HEK293 (cell line): ENCODE data around the gene CDH10.

Source experiments
- CTCF ChIA-PET: fragments of 350-600 bp; formaldehyde crosslinking; extraction: SDS; loops from one replicate; lab custom pipeline; 2021; ENCODE audit warnings: antibody characterized with exemption; lab: Yijun Ruan, JAX
- POLR2A ChIA-PET: fragments of 300-600 bp; formaldehyde crosslinking; extraction: SDS; loops from one replicate; lab custom pipeline; 2020; ENCODE audit warnings: antibody characterized with exemption, inconsistent platforms; lab: Yijun Ruan, JAX
- H3K27ac ChIP-seq: fragments of 200-500 bp; sonication (Bioruptor generic); 2 replicates; pipeline ENCODE4 v1.5.1; 2014; ENCODE audit warnings: low read depth, low read length, control low read depth, inconsistent platforms; ENCODE audit errors: extremely low read depth
- H3K36me3 ChIP-seq, 2 experiments: fragments of 200-500 bp in 1 of 2; sonication (Bioruptor generic) in 1 of 2; 1 replicate in 1 of 2; 2 replicates in 1 of 2; pipeline ENCODE4 v1.5.1; 2014 to 2017; ENCODE audit warnings: inconsistent platforms in 2 of 2, low read length in 2 of 2; ENCODE audit not compliant: control insufficient read depth in 2 of 2, insufficient read depth in 1 of 2
- H3K4me1 ChIP-seq: fragments of 200-500 bp; sonication (Bioruptor generic); 2 replicates; pipeline ENCODE4 v1.5.1; 2014; ENCODE audit warnings: mild to moderate bottlenecking, low read length, inconsistent platforms; ENCODE audit not compliant: control insufficient read depth, insufficient read depth
- H3K4me3 ChIP-seq: 2 replicates; pipeline ENCODE4 v1.5.1; 2011; ENCODE audit warnings: low read depth, mild to moderate bottlenecking, control low read depth, low read length, moderate library complexity
- H3K9me3 ChIP-seq: fragments of 200-500 bp; sonication (Bioruptor generic); 2 replicates; pipeline ENCODE4 v1.5.1; 2014; ENCODE audit warnings: low read depth, low read length, inconsistent platforms; ENCODE audit not compliant: control insufficient read depth, insufficient read depth
- AEBP2 ChIP-seq: fragments of 450-650 bp; formaldehyde crosslinking; IDR thresholded peaks from 2 replicates; pipeline ENCODE4 v1.5.1; 2016; ENCODE audit warnings: missing biosample characterization, missing genetic modification characterization, borderline replicate concordance
- KLF7 ChIP-seq: fragments of 450-650 bp; formaldehyde crosslinking; IDR thresholded peaks from 2 replicates; pipeline ENCODE4 v1.5.1; 2016; ENCODE audit warnings: missing biosample characterization, missing genetic modification characterization, borderline replicate concordance
- OVOL3 ChIP-seq: fragments of 450-650 bp; formaldehyde crosslinking; IDR thresholded peaks from 2 replicates; pipeline ENCODE4 v1.5.1; 2016; ENCODE audit warnings: missing biosample characterization, missing genetic modification characterization
- SP3 ChIP-seq: fragments of 450-650 bp; formaldehyde crosslinking; IDR thresholded peaks from 2 replicates; pipeline ENCODE4 v1.5.1; 2016; ENCODE audit warnings: missing biosample characterization, missing genetic modification characterization
- ZBTB20 ChIP-seq: fragments of 450-650 bp; formaldehyde crosslinking; IDR thresholded peaks from 2 replicates; pipeline ENCODE4 v1.5.1; 2016; ENCODE audit warnings: missing biosample characterization, missing genetic modification characterization
- ZFP3 ChIP-seq: fragments of 450-650 bp; formaldehyde crosslinking; IDR thresholded peaks from 2 replicates; pipeline ENCODE4 v1.5.1; 2016; ENCODE audit warnings: low read depth, missing biosample characterization, missing genetic modification characterization
- ZNF155 ChIP-seq: fragments of 450-650 bp; formaldehyde crosslinking; IDR thresholded peaks from 2 replicates; pipeline ENCODE4 v1.5.1; 2016; ENCODE audit warnings: missing biosample characterization, missing genetic modification characterization
- ZNF175 ChIP-seq: fragments of 450-650 bp; formaldehyde crosslinking; IDR thresholded peaks from 2 replicates; pipeline ENCODE4 v1.5.1; 2016; ENCODE audit warnings: missing biosample characterization, missing genetic modification characterization
- ZNF19 ChIP-seq: fragments of 450-650 bp; formaldehyde crosslinking; IDR thresholded peaks from 2 replicates; pipeline ENCODE4; 2016; ENCODE audit warnings: missing biosample characterization, missing genetic modification characterization, low read depth
- ZNF2 ChIP-seq: fragments of 450-650 bp; formaldehyde crosslinking; IDR thresholded peaks from 2 replicates; pipeline ENCODE4 v1.5.1; 2016; ENCODE audit warnings: missing biosample characterization, missing genetic modification characterization
- ZNF26 ChIP-seq: fragments of 450-650 bp; formaldehyde crosslinking; IDR thresholded peaks from 2 replicates; pipeline ENCODE4 v1.5.1; 2016; ENCODE audit warnings: missing biosample characterization, missing genetic modification characterization
- ZNF280D ChIP-seq: fragments of 450-650 bp; formaldehyde crosslinking; IDR thresholded peaks from 2 replicates; pipeline ENCODE4 v1.5.1; 2016; ENCODE audit warnings: missing biosample characterization, missing genetic modification characterization
- ZNF362 ChIP-seq: fragments of 450-650 bp; formaldehyde crosslinking; IDR thresholded peaks from 2 replicates; pipeline ENCODE4 v1.5.1; 2016; ENCODE audit warnings: missing biosample characterization, missing genetic modification characterization
- ZNF416 ChIP-seq: fragments of 450-650 bp; formaldehyde crosslinking; IDR thresholded peaks from 2 replicates; pipeline ENCODE4 v1.5.1; 2016; ENCODE audit warnings: missing biosample characterization, missing genetic modification characterization
- ZNF433 ChIP-seq: fragments of 450-650 bp; formaldehyde crosslinking; IDR thresholded peaks from 2 replicates; pipeline ENCODE4 v1.5.1; 2016; ENCODE audit warnings: missing biosample characterization, missing genetic modification characterization, low read depth
- ZNF510 ChIP-seq: fragments of 450-650 bp; formaldehyde crosslinking; IDR thresholded peaks from 2 replicates; pipeline ENCODE4 v1.5.1; 2018; ENCODE audit warnings: mild to moderate bottlenecking, missing genetic modification characterization, missing biosample characterization; ENCODE audit not compliant: insufficient replicate concordance
- ZNF529 ChIP-seq: fragments of 450-650 bp; formaldehyde crosslinking; IDR thresholded peaks from 2 replicates; pipeline ENCODE4 v1.5.1; 2017; ENCODE audit warnings: missing genetic modification characterization, missing biosample characterization; ENCODE audit not compliant: insufficient replicate concordance
- ZNF544 ChIP-seq: fragments of 450-650 bp; formaldehyde crosslinking; IDR thresholded peaks from 2 replicates; pipeline ENCODE4 v1.5.0; 2017; ENCODE audit warnings: missing biosample characterization, missing genetic modification characterization
- ZNF654 ChIP-seq: fragments of 450-650 bp; formaldehyde crosslinking; IDR thresholded peaks from 2 replicates; pipeline ENCODE4 v1.5.1; 2016; ENCODE audit warnings: low read depth, missing biosample characterization, missing genetic modification characterization
- ZNF664 ChIP-seq: fragments of 450-650 bp; formaldehyde crosslinking; IDR thresholded peaks from 2 replicates; pipeline ENCODE4 v1.5.1; 2016; ENCODE audit warnings: missing biosample characterization, missing genetic modification characterization
- ZNF692 ChIP-seq: fragments of 450-650 bp; formaldehyde crosslinking; IDR thresholded peaks from 2 replicates; pipeline ENCODE4 v1.5.1; 2016; ENCODE audit warnings: missing biosample characterization, missing genetic modification characterization
- ZNF701 ChIP-seq: fragments of 450-650 bp; formaldehyde crosslinking; IDR thresholded peaks from 2 replicates; pipeline ENCODE4 v1.5.1; 2016; ENCODE audit warnings: missing biosample characterization, missing genetic modification characterization
- ZNF747 ChIP-seq: fragments of 450-650 bp; formaldehyde crosslinking; IDR thresholded peaks from 2 replicates; pipeline ENCODE4 v1.5.1; 2016; ENCODE audit warnings: missing biosample characterization, missing genetic modification characterization
- ZSCAN4 ChIP-seq: fragments of 450-650 bp; formaldehyde crosslinking; IDR thresholded peaks from 2 replicates; pipeline ENCODE4 v1.5.1; 2017; ENCODE audit warnings: missing biosample characterization, missing genetic modification characterization

CDH10 gene

GRCh38 chr5:24621792-24622191, 23.0 kb downstream of the CDH10 start:
- Histone ChIP-seq H3K36me3 (no peaks in the 10 kb centered on the region), H3K9me3 (no peaks in the 10 kb centered on the region), H3K4me1 (no peaks in the 10 kb centered on the region), H3K4me3 (no peak overlapping the region), H3K27ac (no peak overlapping the region)
- ChIA-PET CTCF (no interaction called here), POLR2A (no interaction called here)
- no peak for TF ChIP-seq ZNF544 (tag by site-specific recombination)
- TF ChIP-seq ZNF664 (tag by site-specific recombination): no peak
- no peak for TF ChIP-seq ZNF155 (tag by site-specific recombination)
- TF ChIP-seq ZNF510 (tag by site-specific recombination): no peak
- no peak for TF ChIP-seq ZNF529 (tag by site-specific recombination)
- TF ChIP-seq ZSCAN4 (tag by site-specific recombination): no peak
- TF ChIP-seq ZNF19 (tag by site-specific recombination): no peak
- no peak for TF ChIP-seq ZNF747 (tag by site-specific recombination)

GRCh38 chr5:24616566-24616965, 28.2 kb downstream of the CDH10 start:
- Histone ChIP-seq H3K4me1 (no peaks in the 10 kb centered on the region), H3K9me3 (no peaks in the 10 kb centered on the region), H3K4me3 (no peak overlapping the region), H3K36me3 (no peaks in the 10 kb centered on the region), H3K27ac (no peak overlapping the region)
- CTCF ChIA-PET: no interaction called here
- POLR2A ChIA-PET: no interaction called here
- no peak for TF ChIP-seq AEBP2 (tag by site-specific recombination)
- TF ChIP-seq ZNF2 (tag by site-specific recombination): no peak
- TF ChIP-seq ZFP3 (tag by site-specific recombination): no peak
- TF ChIP-seq ZNF654 (tag by site-specific recombination): no peak
- TF ChIP-seq ZNF433: no peak
- TF ChIP-seq ZNF416 (tag by site-specific recombination): no peak

- H3K4me3 ChIP-seq: no peak overlapping the region
- H3K27ac ChIP-seq: no peak overlapping the region
- H3K9me3 ChIP-seq: no peaks in the 10 kb centered on the region
- POLR2A ChIA-PET: no interaction called here
- CTCF ChIA-PET: no interaction called here
- H3K36me3 ChIP-seq: no peaks in the 10 kb centered on the region
- H3K4me1 ChIP-seq: no peaks in the 10 kb centered on the region
- TF ChIP-seq ZNF701 (tag by site-specific recombination) (no peak), ZNF362 (tag by site-specific recombination) (no peak), ZNF175 (tag by site-specific recombination) (no peak), ZNF692 (tag by site-specific recombination) (no peak), SP3 (tag by site-specific recombination) (no peak), ZNF26 (tag by site-specific recombination) (no peak), ZBTB20 (tag by site-specific recombination) (no peak), ZNF280D (tag by site-specific recombination) (no peak), OVOL3 (no peak), KLF7 (tag by site-specific recombination) (no peak)
Measured at GRCh38 chr5:24615159-24615558, 29.6 kb downstream of the CDH10 start.
